Calu3 (cell line): ENCODE results near the gene PCDHGA7. TPM values are rescaled to one million over a fixed set of nuclear protein-coding genes. Genes with fewer than 3 reads are reported as not detected.

Experiments
- BruUV-seq: library from RNA; stranded (reverse); fragments of 400-500 nt; replicated peaks from 2 replicates; lab custom pipeline; 2021; lab: Mats Ljungman, UMichigan
- CTCF ChIA-PET: fragments of 300-600 bp; sonication (Branson Sonifier 250); formaldehyde crosslinking; loops from one replicate; lab custom pipeline; 2022; ENCODE audit warnings: antibody characterized with exemption; lab: Charles Lee
- DNase-seq: peaks from one replicate; pipeline ENCODE4 v3.0.0; 2022
- H3K27ac Mint-ChIP-seq: one replicate; pipeline ENCODE4 v1.8.0; 2022; ENCODE audit warnings: mixed read lengths; ENCODE audit not compliant: unreplicated experiment
- H3K27me3 Mint-ChIP-seq: one replicate; pipeline ENCODE4 v1.8.0; 2022; ENCODE audit warnings: mixed read lengths; ENCODE audit not compliant: unreplicated experiment
- H3K36me3 Mint-ChIP-seq: one replicate; pipeline ENCODE4 v1.8.0; 2022; ENCODE audit warnings: mild to moderate bottlenecking, moderate library complexity, mixed read lengths; ENCODE audit not compliant: insufficient read depth, unreplicated experiment
- H3K4me1 Mint-ChIP-seq: one replicate; pipeline ENCODE4 v1.8.0; 2022; ENCODE audit warnings: mild to moderate bottlenecking, low read depth, mixed read lengths; ENCODE audit not compliant: unreplicated experiment
- H3K4me3 Mint-ChIP-seq: one replicate; pipeline ENCODE4 v1.8.0; 2022; ENCODE audit warnings: mild to moderate bottlenecking, low read depth, moderate library complexity, mixed read lengths; ENCODE audit not compliant: unreplicated experiment
- H3K9me3 Mint-ChIP-seq: one replicate; pipeline ENCODE4 v1.8.0; 2022; ENCODE audit warnings: low read depth, mixed read lengths; ENCODE audit not compliant: unreplicated experiment
- intact Hi-C: fragments of 100-400 bp; cut with micrococcal nuclease; formaldehyde crosslinking; loops from one replicate; pipeline ENCODE4 v1.10.0; 2022; ENCODE audit not compliant: unreplicated experiment
- total RNA-seq: library from RNA; stranded (reverse); gene quantifications from 2 replicates; pipeline ENCODE4 v1.2.3, GENCODE V29; 2022
- TF ChIP-seq, protein P1 (sequence below): fragments of 200-600 bp; IDR thresholded peaks from one replicate; pipeline ENCODE4 v1.8.0; 2022; ENCODE audit warnings: antibody characterized with exemption; ENCODE audit not compliant: unreplicated experiment

PCDHGA7 gene
- total RNA-seq, 1 experiment from 2014 or later = 0.90 TPM

DNA sequence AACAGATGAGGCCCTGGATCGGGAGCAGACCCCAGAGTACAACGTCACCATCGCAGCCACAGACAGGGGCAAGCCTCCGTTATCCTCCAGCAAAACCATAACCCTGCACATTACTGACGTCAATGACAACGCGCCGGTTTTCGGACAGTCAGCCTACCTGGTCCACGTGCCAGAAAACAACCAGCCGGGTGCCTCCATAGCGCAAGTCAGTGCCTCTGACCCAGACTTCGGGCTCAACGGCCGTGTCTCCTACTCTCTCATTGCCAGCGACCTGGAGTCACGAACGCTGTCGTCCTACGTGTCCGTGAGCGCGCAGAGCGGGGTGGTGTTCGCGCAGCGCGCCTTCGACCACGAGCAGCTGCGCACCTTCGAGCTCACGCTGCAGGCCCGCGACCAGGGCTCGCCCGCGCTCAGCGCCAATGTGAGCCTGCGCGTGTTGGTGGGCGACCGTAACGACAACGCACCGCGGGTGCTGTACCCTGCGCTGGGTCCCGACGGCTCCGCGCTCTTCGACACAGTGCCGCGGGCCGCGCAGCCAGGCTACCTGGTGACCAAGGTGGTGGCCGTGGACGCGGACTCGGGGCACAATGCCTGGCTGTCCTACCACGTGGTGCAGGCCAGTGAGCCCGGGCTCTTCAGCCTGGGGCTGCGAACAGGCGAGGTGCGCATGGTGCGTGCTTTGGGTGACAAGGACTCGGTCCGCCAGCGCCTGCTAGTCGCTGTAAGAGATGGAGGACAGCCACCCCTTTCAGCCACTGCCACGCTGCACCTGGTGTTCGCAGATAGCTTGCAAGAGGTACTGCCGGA, 36.7 kb downstream of the PCDHGA7 start:
- peaks cover 7% of the 10 kb centered on the region for H3K4me1 Mint-ChIP-seq
- no peaks in the 10 kb centered on the region for H3K27me3 Mint-ChIP-seq
- no peak for DNase-seq

DNA sequence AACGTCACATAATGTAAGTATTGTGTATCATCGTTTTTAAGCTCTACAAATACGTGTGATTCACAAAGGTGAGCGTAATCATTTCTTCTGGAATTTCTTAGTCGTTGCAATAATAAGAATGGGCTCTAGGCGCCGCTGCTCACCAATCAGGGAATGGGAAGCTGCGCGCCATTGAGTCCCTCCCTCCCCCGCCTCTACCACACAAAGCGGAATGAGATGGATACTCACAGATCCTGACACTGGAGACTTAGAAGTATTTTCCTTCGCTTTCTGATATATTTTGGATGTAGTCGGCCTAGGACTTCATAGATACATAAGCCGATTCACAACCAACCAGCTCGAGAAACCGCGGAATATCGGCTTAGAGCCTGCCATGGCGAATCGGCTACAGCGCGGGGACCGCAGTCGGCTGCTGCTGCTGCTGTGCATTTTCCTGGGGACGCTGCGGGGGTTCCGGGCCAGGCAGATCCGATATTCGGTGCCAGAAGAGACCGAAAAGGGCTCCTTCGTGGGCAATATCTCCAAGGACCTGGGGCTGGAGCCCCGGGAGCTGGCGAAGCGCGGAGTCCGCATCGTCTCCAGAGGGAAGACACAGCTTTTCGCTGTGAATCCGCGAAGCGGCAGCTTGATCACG, 38.4 kb downstream of the PCDHGA7 start, which contains the start of gene PCDHGA11:
PCDHGA11 (plus strand) TSS at position 197 of the 634 bp plus-strand sequence; CDS start at position 374, 177 bp downstream.
- DNase-seq = no peak
- H3K27me3 Mint-ChIP-seq = no peaks in the 10 kb centered on the region
- peaks cover 30% of the 10 kb centered on the region for H3K36me3 Mint-ChIP-seq
- CTCF ChIA-PET = no interaction called here
- no peak within 1 kb of the TSS for H3K4me3 Mint-ChIP-seq
- peaks cover 20% of the 10 kb centered on the region for H3K9me3 Mint-ChIP-seq
- TF ChIP-seq, protein P1, sequence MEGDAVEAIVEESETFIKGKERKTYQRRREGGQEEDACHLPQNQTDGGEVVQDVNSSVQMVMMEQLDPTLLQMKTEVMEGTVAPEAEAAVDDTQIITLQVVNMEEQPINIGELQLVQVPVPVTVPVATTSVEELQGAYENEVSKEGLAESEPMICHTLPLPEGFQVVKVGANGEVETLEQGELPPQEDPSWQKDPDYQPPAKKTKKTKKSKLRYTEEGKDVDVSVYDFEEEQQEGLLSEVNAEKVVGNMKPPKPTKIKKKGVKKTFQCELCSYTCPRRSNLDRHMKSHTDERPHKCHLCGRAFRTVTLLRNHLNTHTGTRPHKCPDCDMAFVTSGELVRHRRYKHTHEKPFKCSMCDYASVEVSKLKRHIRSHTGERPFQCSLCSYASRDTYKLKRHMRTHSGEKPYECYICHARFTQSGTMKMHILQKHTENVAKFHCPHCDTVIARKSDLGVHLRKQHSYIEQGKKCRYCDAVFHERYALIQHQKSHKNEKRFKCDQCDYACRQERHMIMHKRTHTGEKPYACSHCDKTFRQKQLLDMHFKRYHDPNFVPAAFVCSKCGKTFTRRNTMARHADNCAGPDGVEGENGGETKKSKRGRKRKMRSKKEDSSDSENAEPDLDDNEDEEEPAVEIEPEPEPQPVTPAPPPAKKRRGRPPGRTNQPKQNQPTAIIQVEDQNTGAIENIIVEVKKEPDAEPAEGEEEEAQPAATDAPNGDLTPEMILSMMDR = no peak
- H3K4me1 Mint-ChIP-seq = peaks cover 7% of the 10 kb centered on the region
- intact Hi-C loops = no loop called here
- BruUV-seq = no TSS peak
- no peak within 1 kb of the TSS for H3K27ac Mint-ChIP-seq

More for the DNA sequence above, 36.7 kb downstream of the PCDHGA7 start:
- no peak overlapping the region for H3K27ac Mint-ChIP-seq
- intact Hi-C loops = no loop called here
- H3K9me3 Mint-ChIP-seq = peaks cover 17% of the 10 kb centered on the region
- BruUV-seq = no TSS peak
- CTCF ChIA-PET = interaction anchor here (0.7 kb wide), 1 partner anchor 72 kb away, joined by 3 read pairs; no protein-coding TSS in a partner anchor
- H3K4me3 Mint-ChIP-seq = peak overlapping the region; percentile 69
- TF ChIP-seq, protein P1 = no peak
- peaks cover 33% of the 10 kb centered on the region for H3K36me3 Mint-ChIP-seq

DNA sequence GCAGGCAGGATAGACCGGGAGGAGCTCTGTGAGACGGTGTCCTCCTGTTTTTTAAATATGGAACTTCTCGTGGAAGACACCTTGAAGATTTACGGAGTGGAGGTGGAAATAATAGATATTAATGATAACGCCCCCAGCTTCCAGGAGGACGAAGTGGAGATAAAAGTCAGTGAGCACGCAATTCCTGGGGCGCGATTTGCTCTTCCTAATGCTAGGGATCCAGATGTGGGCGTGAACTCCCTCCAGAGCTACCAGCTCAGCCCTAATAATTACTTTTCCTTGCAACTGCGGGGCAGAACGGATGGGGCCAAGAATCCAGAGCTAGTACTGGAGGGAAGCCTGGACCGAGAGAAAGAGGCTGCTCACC, 38.9 kb downstream of the PCDHGA7 start:
- no peak overlapping the region for H3K4me3 Mint-ChIP-seq
- H3K9me3 Mint-ChIP-seq = peaks cover 20% of the 10 kb centered on the region
- H3K36me3 Mint-ChIP-seq = peaks cover 30% of the 10 kb centered on the region

DNA sequence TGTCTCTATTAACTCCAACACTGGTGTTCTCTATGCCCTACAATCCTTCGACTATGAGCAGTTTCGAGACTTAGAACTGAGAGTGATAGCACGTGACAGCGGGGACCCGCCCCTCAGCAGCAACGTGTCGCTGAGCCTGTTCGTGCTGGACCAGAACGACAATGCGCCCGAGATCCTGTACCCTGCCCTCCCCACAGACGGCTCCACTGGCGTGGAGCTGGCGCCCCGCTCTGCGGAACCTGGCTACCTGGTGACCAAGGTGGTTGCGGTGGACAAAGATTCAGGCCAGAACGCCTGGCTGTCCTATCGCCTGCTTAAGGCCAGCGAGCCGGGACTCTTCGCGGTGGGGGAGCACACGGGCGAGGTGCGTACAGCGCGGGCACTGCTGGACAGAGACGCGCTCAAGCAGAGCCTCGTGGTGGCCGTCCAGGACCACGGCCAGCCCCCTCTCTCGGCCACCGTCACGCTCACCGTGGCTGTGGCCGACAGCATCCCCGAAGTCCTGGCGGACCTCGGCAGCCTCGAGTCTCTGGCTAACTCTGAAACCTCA, 40.3 kb downstream of the PCDHGA7 start:
- no TSS peak for BruUV-seq

More for the DNA sequence above, 38.9 kb downstream of the PCDHGA7 start:
- H3K27ac Mint-ChIP-seq = no peak overlapping the region
- no peak for DNase-seq
- H3K27me3 Mint-ChIP-seq = no peaks in the 10 kb centered on the region
- H3K4me1 Mint-ChIP-seq = peaks cover 7% of the 10 kb centered on the region
- TF ChIP-seq, protein P1 = no peak
- no TSS peak for BruUV-seq
- CTCF ChIA-PET = no interaction called here
- intact Hi-C loops = no loop called here

More for the DNA sequence above, 40.3 kb downstream of the PCDHGA7 start:
- CTCF ChIA-PET = no interaction called here
- TF ChIP-seq, protein P1 = no peak
- Mint-ChIP-seq H3K27me3 (no peaks in the 10 kb centered on the region), H3K36me3 (peaks cover 24% of the 10 kb centered on the region), H3K27ac (no peak overlapping the region), H3K4me3 (no peak overlapping the region), H3K9me3 (peaks cover 22% of the 10 kb centered on the region), H3K4me1 (peaks cover 4% of the 10 kb centered on the region)
- DNase-seq = no peak
- intact Hi-C loops = no loop called here
